GM19372 (cell line): ENCODE measurements around the gene LRRTM1.

Experiments
- ATAC-seq: cut with Tn5 transposase; IDR thresholded peaks from one replicate; pipeline ENCODE4 v1.9.1; 2021; ENCODE audit warnings: mild to moderate bottlenecking, low read depth, moderate library complexity; ENCODE audit not compliant: unreplicated experiment

LRRTM1 gene

DNA sequence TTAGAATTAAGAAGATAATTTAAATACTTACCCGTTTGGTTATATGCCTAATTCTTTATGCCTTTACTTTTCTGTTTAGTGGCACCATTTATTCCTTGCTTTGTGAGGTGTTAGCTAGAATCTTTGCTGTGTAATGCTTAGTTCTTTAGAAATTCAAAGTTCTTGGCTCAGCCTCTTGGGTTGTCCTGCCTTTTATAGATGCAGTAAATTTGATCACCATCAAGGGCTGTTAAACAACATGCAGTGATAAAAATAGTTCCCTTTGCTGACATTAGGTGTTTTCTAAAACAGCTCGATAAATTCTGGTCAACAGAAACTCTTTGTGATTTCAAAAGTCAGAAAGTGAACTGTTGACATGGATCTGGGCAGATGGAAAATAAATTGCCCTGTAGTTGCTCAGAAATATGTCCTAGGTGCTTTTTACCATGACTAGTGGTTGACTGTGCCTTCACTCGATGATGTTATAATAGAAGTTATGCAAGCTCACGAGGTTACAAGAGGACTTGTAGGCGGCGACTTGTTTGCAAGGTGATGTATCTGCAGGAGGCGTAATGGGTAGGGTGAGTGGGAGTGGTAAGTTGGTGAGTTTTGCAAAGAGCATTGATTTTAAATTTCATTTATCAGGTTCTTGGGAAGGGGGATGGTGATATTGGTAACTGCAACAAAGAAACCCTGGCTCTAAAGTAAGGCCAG lies 52.1 kb downstream of the LRRTM1 start:
- no peak for ATAC-seq
